Thyroid gland (tissue), 4 donors: ENCODE data around the gene MAP3K19. TPM values are rescaled to one million over a fixed set of nuclear protein-coding genes. Genes with fewer than 3 reads are reported as not detected.

Experiments
- DNase-seq, 2 donors: peaks; one replicate each; pipeline ENCODE4 v3.0.0-alpha.2; 2019
- H3K27ac ChIP-seq, 3 donors: fragments of 200-600 bp; sonication (generic); 1 replicate in 2 of 3; 2 replicates in 1 of 3; pipeline ENCODE4 v1.5.1; 2016 to 2019; ENCODE audit warnings: mild to moderate bottlenecking in 1 of 3, moderate library complexity in 1 of 3
- H3K27me3 ChIP-seq: fragments of 200-600 bp; sonication (generic); one replicate; pipeline ENCODE4 v1.5.1; 2019
- H3K36me3 ChIP-seq, 2 donors: fragments of 200-600 bp; sonication (generic); one replicate each; pipeline ENCODE4 v1.5.1; 2016 to 2019
- H3K4me1 ChIP-seq, 2 donors: fragments of 200-600 bp; sonication (generic); one replicate each; pipeline ENCODE4 v1.5.1; 2017 to 2019
- H3K4me3 ChIP-seq, 3 donors: fragments of 200-600 bp; sonication (generic); replicated peaks in 1 of 3; 1 replicate in 2 of 3; 2 replicates in 1 of 3; pipeline ENCODE4 v1.5.1; 2016; ENCODE audit warnings: mild to moderate bottlenecking in 1 of 3
- H3K9me3 ChIP-seq: fragments of 200-600 bp; sonication (generic); one replicate; pipeline ENCODE4 v1.5.1; 2017
- POLR2A ChIP-seq, 2 donors: fragments of 450-650 bp; IDR thresholded peaks; one replicate each; pipeline ENCODE4 v1.6.1; 2017; ENCODE audit warnings: antibody characterized with exemption in 2 of 2, mild to moderate bottlenecking in 2 of 2, moderate library complexity in 1 of 2
- WGBS, 2 donors: methylation state at CpG; one replicate each; pipeline ENCODE4 v1.1.5; 2017; 5-methylcytosine and 5-hydroxymethylcytosine counted together
- intact Hi-C: fragments of 100-400 bp; cut with DNase I; formaldehyde crosslinking; loops from one replicate; pipeline ENCODE4 v1.15.1; 2023
- total RNA-seq, 4 donors: library from RNA; depleted of rRNA; stranded (reverse); fragments of >200 nt; gene quantifications; one replicate each; pipeline ENCODE4 v1.2.3, GENCODE V29; 2016
- TF ChIP-seq, protein P1 (sequence below), 6 experiments: fragments of 200-600 bp in 3 of 6; fragments of 450-650 bp in 3 of 6; sonication (generic) in 3 of 6; IDR thresholded peaks; one replicate each; pipeline ENCODE4 v1.5.1; 2016 to 2019; ENCODE audit warnings: antibody characterized with exemption in 6 of 6, mild to moderate bottlenecking in 2 of 6, inconsistent platforms in 1 of 6, moderate library complexity in 1 of 6

Gene MAP3K19
- total RNA-seq, 4 donors from 2014 or later, result 0.15 TPM; not detected in 3

DNA sequence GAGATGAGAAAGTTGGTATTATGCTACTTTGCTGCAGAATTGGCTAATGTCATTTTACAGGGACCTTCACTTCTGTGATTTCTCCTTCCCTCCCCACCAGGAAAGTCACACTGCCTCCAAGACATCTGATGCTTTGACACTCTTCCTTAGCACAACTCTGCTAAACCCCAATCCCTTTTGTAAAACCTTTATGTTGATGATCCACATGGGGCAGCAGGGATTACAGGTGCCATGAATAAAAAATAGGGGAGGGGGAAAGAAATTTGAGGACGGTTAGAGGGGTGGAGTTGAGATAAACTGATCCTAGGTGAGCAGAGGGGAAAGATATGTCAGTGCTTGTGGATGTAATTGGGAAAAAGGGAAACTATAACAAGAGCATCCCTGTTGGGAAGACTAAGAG, 102.3 kb downstream of the MAP3K19 start:
- TF ChIP-seq, protein P1, sequence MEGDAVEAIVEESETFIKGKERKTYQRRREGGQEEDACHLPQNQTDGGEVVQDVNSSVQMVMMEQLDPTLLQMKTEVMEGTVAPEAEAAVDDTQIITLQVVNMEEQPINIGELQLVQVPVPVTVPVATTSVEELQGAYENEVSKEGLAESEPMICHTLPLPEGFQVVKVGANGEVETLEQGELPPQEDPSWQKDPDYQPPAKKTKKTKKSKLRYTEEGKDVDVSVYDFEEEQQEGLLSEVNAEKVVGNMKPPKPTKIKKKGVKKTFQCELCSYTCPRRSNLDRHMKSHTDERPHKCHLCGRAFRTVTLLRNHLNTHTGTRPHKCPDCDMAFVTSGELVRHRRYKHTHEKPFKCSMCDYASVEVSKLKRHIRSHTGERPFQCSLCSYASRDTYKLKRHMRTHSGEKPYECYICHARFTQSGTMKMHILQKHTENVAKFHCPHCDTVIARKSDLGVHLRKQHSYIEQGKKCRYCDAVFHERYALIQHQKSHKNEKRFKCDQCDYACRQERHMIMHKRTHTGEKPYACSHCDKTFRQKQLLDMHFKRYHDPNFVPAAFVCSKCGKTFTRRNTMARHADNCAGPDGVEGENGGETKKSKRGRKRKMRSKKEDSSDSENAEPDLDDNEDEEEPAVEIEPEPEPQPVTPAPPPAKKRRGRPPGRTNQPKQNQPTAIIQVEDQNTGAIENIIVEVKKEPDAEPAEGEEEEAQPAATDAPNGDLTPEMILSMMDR (IDR thresholded peaks at IDR 0.05), result no peak
- TF ChIP-seq POLR2A (IDR thresholded peaks at IDR 0.05), result no peak
- Histone ChIP-seq H3K4me3 (no peak overlapping the region), H3K27ac (no peak overlapping the region), H3K27me3 (no peaks in the 10 kb centered on the region), H3K4me1 (no peaks in the 10 kb centered on the region), H3K9me3 (no peaks in the 10 kb centered on the region), H3K36me3 (peaks cover 8 to 16% of the 10 kb centered on the region in 2 donors)
- WGBS, 2 donors, result 87 to 93% methylated on average over 1 of the region's 1 CpG
- no peak for DNase-seq
- intact Hi-C loops, result no loop called here

DNA sequence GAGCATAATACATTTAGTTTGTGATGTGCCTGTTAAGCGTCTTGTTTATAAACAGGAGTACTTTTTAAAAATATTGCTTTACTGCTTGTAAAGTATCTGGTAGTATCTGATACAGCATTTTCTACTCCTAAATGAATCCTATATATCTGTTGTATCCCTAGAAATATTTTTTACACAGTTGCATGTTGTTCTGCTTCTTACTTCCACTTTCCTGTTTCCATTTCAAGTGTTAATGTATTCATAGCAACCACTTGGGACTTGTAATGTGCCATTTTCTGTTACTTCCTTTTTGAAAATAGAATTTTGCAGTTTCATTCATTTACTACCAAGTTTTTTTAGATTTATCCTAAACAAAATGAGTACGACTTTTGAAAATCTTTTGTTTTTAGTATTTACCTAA, 103.7 kb downstream of the MAP3K19 start:
- peaks cover 8 to 11% of the 10 kb centered on the region in 2 donors for H3K36me3 ChIP-seq
- no peaks in the 10 kb centered on the region for H3K4me1 ChIP-seq
- WGBS, 2 donors, result 87 to 90% methylated on average over 2 of the region's 2 CpGs

DNA sequence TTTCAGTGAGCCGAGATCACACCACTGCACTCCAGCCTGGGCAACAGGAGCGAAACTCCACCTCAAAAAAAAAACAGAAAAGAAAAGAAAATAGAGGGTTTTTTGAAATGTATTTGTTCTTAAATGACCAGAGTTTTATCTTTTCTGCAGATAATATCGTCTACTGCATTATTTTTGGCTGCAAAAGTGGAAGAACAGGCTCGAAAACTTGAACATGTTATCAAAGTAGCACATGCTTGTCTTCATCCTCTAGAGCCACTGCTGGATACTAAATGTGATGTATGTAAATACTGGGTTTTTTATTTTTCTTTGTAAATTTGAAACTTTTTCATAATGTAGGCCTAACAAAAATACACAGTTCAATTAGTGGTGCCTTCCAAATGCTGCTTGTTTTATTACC, 110.6 kb downstream of the MAP3K19 start:
- Histone ChIP-seq H3K4me1 (peaks cover 27 to 30% of the 10 kb centered on the region in 2 donors), H3K9me3 (no peaks in the 10 kb centered on the region), H3K36me3 (peaks cover 7 to 11% of the 10 kb centered on the region in 2 donors), H3K27me3 (no peaks in the 10 kb centered on the region), H3K4me3 (no peak overlapping the region), H3K27ac (no peak overlapping the region)
- no peak for DNase-seq
- intact Hi-C loops, result no loop called here
- WGBS, 2 donors, result 65 to 67% methylated on average over 4 of the region's 4 CpGs
- TF ChIP-seq, protein P1 (IDR thresholded peaks at IDR 0.05), result no peak
- no peak for TF ChIP-seq POLR2A (IDR thresholded peaks at IDR 0.05)

More for the DNA sequence above, 103.7 kb downstream of the MAP3K19 start:
- Histone ChIP-seq H3K4me3 (no peak overlapping the region), H3K27me3 (no peaks in the 10 kb centered on the region), H3K27ac (no peak overlapping the region), H3K9me3 (no peaks in the 10 kb centered on the region)
- DNase-seq, result no peak
- intact Hi-C loops, result no loop called here
- TF ChIP-seq, protein P1 (IDR thresholded peaks at IDR 0.05), result no peak
- TF ChIP-seq POLR2A (IDR thresholded peaks at IDR 0.05), result no peak

DNA sequence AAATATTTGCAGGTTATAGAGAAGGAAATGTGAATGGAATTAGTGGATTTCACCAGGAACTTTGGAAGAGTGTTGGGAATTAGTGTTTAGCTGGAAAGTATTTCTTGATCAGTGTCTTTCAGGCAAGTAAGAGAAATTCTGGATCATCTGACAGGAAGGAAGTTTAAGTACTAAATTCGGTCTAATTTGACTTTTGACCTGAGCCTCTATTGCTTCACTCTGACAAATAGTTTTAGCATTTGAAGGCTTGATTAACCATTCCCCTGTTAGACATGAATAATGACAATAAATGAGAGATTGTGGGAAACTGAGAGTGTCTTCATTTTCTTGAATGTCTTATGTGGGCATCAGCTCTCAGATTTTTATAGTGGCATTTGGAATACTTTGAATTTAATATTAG, 112.6 kb downstream of the MAP3K19 start:
- H3K9me3 ChIP-seq, result no peaks in the 10 kb centered on the region
- WGBS, 2 donors, result 42 to 66% methylated on average over 1 of the region's 1 CpG
- no peaks in the 10 kb centered on the region for H3K27me3 ChIP-seq
- H3K27ac ChIP-seq, result no peak overlapping the region
- no peak for DNase-seq
- peaks cover 3 to 5% of the 10 kb centered on the region in 2 donors for H3K36me3 ChIP-seq
- no peak overlapping the region for H3K4me3 ChIP-seq
- intact Hi-C loops, result no loop called here
- H3K4me1 ChIP-seq, result peaks cover 27 to 30% of the 10 kb centered on the region in 2 donors
- TF ChIP-seq, protein P1 (IDR thresholded peaks at IDR 0.05), result no peak
- TF ChIP-seq POLR2A (IDR thresholded peaks at IDR 0.05), result no peak

DNA sequence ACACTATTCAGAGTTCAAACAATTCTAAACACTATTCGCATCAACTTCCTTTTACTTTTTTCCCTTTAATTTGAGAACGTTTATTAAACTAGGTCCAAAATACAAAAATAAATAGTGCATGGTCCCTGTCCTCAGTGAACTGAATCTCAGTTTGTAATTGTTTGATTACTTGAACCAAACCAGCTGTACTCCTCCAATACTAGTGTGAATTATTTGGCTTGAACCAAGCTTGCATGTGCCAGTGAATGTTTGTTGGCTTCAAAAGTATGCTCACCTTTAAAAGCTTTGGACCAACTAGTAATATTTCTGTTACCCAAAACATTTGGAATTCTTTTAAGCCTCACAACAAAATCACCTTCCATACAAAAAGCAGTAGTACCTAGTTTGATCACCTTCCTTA, 113.1 kb downstream of the MAP3K19 start:
- intact Hi-C loops, result no loop called here
- H3K27ac ChIP-seq, result no peak overlapping the region
- peaks cover 27 to 30% of the 10 kb centered on the region in 2 donors for H3K4me1 ChIP-seq
- no peaks in the 10 kb centered on the region for H3K9me3 ChIP-seq
- DNase-seq, result no peak
- no peak for TF ChIP-seq POLR2A (IDR thresholded peaks at IDR 0.05)
- TF ChIP-seq, protein P1 (IDR thresholded peaks at IDR 0.05), result no peak
- H3K36me3 ChIP-seq, result peaks cover 3% of the 10 kb centered on the region in 2 donors
- H3K4me3 ChIP-seq, result no peak overlapping the region
- H3K27me3 ChIP-seq, result no peaks in the 10 kb centered on the region
- WGBS, 2 donors, result 57% methylated on average over 2 of the region's 2 CpGs
